ENCODE data around the gene AFDN.

AFDN gene

DNA sequence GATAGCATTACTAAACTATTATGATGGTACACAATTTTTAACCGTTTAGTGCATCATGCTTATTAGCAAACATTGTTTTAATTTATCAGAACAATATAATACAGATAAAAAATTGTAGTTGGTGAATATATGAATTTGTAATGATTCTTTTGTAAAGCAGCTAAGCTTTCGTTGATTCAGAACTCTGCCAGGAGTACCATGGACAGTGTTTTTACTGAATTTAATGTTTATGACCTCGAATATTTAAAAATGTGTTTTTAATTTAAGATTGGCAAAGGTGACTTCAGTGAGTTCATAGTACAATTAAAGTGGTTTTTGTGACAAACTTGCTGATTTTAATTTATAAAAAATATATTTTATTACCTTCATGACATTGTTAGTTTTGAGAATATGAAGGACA is 10.0 kb downstream of the AFDN start:
- TF ChIP-seq GATA3 (IDR thresholded peaks at IDR 0.05; ENCODE audit: low read depth, low read length) (no peak), GATA2 (IDR thresholded peaks at IDR 0.05; ENCODE audit: low read depth, low read length) (no peak)

DNA sequence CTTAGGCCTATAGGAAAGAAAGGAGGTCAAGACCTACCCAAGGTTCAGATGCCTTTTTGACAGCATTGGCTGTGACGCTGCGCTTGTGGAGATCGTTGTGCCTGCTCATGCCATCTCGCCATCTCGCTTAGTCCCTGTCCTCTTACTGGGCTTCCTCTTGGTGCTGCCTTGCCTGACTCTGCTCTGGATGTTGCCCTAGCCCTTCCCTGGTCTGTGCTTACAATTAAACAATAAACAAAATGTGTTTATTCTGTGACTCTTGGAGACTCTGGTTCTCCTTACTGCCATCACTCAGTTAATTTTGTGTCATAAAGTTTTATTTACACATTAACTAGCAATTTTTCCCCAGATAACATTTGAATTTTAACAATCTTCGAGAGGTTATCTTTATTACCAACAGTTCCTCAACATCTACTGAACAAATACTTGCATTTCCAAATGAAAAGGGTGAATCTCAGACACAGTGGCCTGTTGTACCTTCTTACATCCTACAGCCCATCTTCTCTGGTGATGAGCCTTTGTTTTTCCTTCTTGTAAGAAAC is 11.6 kb downstream of the AFDN start:
- TF ChIP-seq GATA3 (IDR thresholded peaks at IDR 0.05; ENCODE audit: low read depth, low read length) (no peak), GATA2 (IDR thresholded peaks at IDR 0.05; ENCODE audit: low read depth, low read length) (no peak)

DNA sequence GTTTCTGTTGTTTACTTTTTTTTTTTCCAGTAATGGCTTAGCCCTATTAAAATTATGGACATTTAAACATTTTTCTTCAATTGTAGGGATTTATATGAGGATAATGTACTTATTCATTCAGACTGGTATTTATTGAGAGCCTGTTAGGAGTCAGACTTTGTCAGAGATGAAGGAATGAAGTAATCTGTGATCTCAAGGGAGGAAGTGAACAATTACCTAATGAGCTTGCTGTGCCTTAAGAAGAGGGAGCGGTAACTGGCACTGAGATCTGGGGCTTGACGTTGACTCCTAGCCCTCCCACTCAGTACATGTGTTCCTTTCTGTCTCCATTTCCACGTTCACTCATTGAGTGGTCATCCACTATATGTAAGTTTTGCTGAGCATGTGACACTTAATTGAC is 12.6 kb downstream of the AFDN start:
- no peak for TF ChIP-seq GATA3 (IDR thresholded peaks at IDR 0.05; ENCODE audit: low read depth, low read length)
- no peak for TF ChIP-seq GATA2 (IDR thresholded peaks at IDR 0.05; ENCODE audit: low read depth, low read length)

DNA sequence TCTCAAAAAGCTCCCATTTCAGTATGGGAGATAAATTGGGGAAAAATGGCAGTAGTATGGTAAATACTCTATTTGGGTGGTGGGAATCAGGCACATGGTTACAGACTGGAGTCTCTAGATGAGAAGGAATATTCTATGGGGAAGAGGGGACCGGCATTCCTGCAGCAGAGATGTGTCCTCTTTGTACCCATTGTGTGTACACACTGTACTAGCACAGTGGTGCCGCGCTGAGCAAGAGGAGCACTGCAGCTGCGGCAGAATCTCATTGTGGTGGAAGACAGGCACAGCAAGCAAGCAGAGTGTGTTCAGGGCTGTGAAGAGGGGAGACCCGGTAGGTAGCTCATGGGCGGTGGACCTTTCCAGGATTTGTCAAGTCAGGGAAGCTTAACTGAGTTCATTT is 13.0 kb downstream of the AFDN start:
- no peak for TF ChIP-seq GATA2 (IDR thresholded peaks at IDR 0.05; ENCODE audit: low read depth, low read length)
- TF ChIP-seq GATA3 (IDR thresholded peaks at IDR 0.05; ENCODE audit: low read depth, low read length) = no peak

DNA sequence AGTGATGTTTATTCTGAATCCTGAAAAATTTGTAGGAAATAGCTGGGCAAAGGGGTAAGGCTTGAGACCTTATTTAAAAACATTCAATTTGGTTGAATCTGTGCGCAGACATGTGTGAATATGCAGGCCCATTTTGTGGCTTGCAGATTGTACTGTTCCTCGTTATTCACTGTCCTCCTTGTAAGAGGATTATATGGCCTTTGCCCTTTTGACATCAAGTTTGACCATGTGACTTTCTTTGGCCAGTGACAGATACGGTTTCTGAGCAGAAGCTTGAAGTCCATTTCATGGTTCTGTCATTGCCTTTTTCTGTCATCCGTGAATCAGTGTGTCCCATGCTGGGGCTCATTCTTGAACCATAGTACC is 13.4 kb downstream of the AFDN start:
- TF ChIP-seq GATA2 (IDR thresholded peaks at IDR 0.05; ENCODE audit: low read depth, low read length) = no peak
- TF ChIP-seq GATA3 (IDR thresholded peaks at IDR 0.05; ENCODE audit: low read depth, low read length) = no peak

DNA sequence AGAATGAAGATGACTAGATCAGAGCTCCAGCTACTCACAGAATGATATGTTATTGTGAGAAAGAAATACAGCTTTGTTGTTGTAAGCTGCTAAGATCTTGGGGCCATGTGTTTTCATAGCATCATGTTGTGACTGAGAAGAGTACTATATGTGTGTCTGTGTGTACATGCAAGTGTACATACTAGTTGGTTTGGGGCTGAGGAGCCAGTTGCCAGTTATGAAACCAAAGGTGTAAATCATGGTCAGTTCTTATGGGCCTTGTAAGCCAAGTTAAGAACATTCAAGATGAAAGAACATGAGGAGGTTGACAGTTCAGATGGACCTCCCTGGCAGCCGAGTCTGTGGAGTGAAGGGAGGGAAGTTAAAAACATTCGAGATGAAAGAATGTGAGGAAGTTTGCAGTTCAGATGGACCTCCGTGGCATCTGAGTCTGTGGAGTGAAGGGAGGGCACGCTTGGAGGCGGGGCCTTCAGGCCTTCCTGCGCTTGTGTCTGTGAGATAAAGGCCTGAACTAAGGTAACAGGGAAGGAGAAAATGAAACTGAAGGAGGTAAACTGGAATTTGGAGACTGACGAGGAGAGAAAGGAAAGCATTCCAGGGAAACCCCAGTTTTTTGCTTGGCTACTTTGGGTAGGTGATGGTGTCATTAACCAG is 13.9 kb downstream of the AFDN start:
- TF ChIP-seq GATA2 (IDR thresholded peaks at IDR 0.05; ENCODE audit: low read depth, low read length) = no peak
- TF ChIP-seq GATA3 (IDR thresholded peaks at IDR 0.05; ENCODE audit: low read depth, low read length) = no peak

DNA sequence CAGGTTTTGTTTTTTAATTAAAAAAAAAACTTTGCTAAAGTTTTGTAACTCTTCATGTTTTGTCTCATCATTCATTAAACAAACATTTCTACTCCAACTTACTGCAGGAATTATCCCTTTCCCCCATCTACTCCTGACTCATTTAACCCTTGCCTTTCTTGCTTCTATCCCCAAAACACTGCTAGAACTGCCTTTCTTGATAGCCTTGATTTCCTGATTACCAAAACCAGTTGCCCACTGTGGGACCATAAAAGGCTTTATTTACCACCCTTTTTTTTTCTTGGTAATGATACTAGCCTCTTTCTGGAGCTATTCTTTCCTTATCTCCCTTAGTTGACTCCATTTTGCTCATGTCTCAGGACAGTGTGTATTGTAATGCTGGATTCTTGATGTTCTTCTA is 15.3 kb downstream of the AFDN start:
- TF ChIP-seq GATA3 (IDR thresholded peaks at IDR 0.05; ENCODE audit: low read depth, low read length) = no peak
- TF ChIP-seq GATA2 (IDR thresholded peaks at IDR 0.05; ENCODE audit: low read depth, low read length) = no peak

DNA sequence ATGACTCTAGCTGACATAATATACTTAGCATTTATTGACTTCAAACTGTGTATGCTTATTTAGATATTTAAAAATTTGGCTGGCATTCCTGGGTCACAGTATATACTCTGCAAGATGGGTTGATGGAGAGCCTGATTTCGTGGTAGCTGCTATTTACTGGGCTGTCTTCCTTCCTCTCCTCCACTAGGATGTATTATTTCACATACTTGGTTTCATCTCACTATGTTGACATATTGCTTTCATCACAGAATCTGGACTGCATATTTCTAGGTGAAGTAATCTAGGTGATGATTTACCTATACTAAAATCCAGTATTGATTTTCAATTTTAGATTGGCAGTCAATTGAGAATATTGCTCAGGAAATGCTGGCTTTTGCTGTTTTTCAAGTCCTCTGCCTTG is 15.7 kb downstream of the AFDN start:
- no peak for TF ChIP-seq GATA2 (IDR thresholded peaks at IDR 0.05; ENCODE audit: low read depth, low read length)
- TF ChIP-seq GATA3 (IDR thresholded peaks at IDR 0.05; ENCODE audit: low read depth, low read length) = no peak

DNA sequence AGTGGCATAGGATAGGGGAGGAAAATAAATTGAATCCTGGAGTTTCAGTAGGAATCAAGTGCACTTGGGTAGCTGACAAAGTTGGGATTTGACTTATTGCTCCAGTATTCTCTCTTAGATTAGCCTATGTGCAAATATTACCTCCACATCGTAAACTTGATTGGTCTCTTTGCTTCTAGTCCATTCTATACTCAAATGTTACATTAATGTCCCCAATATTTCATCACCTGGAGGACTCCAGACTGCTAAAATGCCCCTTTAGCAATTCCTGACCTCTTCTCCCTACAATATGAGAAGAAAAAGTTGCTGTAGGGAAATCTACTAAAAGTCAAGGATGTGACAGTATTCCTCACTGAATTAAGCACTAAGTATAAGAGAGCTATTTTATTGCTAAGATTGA is 16.3 kb downstream of the AFDN start:
- TF ChIP-seq GATA2 (IDR thresholded peaks at IDR 0.05; ENCODE audit: low read depth, low read length) (no peak), GATA3 (IDR thresholded peaks at IDR 0.05; ENCODE audit: low read depth, low read length) (no peak)

DNA sequence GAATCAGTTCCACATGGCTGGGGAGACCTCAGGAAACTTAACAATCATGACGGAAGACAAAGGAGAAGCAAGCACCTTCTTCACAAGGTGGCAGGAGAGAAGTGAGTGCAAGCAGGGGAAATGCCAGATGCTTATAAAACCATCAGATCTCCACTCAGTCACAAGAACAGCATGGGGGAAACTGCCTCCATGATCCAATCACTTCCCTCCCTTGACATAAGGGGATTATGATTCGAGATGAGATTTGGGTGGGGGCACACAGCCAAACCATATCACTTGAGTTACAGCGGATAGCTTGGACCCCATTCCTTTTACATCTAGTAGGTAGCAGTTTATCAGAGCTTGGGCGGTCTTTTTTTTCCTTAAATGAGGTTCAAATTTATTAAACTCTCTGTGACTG is 19.1 kb downstream of the AFDN start:
- TF ChIP-seq GATA3 (IDR thresholded peaks at IDR 0.05; ENCODE audit: low read depth, low read length) (no peak), GATA2 (IDR thresholded peaks at IDR 0.05; ENCODE audit: low read depth, low read length) (no peak)

DNA sequence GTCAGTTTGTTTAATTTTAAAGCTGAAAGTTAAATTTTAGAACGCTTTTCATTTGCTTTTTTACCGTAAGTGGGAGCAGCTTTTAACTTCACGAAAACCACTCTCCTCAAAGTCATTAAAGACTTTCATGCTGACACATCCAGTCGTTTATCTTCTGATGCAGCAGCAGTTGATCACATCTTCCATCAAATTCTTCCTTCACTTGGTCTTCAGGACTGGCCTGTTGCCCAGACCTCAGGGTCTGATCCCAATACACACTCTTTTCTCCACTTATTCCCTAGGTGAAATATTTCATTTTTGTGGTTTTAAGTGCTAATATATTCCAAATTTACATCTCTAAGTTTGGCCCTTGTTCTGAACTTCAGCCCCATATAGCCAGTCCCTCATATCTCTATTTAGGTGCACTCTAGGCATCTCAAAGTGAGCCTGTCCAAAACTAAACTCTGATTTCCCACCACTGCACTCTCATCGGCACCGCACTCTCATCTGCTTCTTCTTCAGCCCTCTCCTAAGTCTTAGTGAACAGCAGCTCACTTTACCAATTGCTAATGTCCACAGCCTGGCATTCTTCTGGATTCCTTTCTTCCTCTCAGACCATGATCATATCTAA is 20.4 kb downstream of the AFDN start:
- TF ChIP-seq GATA2 (IDR thresholded peaks at IDR 0.05; ENCODE audit: low read depth, low read length) (no peak), GATA3 (IDR thresholded peaks at IDR 0.05; ENCODE audit: low read depth, low read length) (no peak)

DNA sequence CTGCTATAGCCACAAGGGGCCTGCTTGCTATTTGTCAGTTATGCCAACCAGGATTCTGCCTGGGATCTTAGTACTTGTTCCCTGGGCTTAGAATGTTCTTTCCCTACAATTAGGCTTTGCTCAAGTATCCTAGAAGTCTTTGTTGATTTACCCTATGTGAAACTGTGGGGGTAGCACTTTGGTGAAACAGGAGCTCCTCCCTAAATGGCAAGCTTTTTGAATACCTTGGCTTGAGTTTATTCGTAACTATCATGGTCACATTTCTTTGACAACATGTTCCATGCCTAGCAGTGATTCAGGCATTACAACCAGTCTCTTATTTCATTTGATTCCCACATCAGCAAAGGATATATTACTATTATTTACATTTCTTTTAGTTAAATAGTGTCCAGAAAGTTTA is 21.2 kb downstream of the AFDN start:
- TF ChIP-seq GATA3 (IDR thresholded peaks at IDR 0.05; ENCODE audit: low read depth, low read length) (no peak), GATA2 (IDR thresholded peaks at IDR 0.05; ENCODE audit: low read depth, low read length) (no peak)

DNA sequence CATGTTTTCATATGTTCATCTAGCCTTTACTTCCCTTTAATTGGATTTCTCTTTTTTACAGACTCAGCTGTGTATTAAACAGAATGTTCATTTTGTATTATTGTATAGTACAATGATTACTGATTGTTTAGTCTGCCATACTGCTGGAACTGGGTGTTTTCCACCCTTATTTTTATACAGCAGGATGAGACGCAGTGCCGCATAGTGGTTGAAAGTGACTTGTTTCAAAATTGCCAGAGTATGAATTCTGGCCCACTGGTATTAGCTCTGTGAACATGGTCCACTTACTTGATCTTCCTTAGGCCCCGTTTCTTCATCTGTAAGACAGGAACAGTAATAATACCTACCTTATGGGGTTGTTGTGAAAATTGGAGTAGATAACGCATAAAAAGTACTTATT is 22.1 kb downstream of the AFDN start:
- TF ChIP-seq GATA2 (IDR thresholded peaks at IDR 0.05; ENCODE audit: low read depth, low read length) (no peak), GATA3 (IDR thresholded peaks at IDR 0.05; ENCODE audit: low read depth, low read length) (no peak)

DNA sequence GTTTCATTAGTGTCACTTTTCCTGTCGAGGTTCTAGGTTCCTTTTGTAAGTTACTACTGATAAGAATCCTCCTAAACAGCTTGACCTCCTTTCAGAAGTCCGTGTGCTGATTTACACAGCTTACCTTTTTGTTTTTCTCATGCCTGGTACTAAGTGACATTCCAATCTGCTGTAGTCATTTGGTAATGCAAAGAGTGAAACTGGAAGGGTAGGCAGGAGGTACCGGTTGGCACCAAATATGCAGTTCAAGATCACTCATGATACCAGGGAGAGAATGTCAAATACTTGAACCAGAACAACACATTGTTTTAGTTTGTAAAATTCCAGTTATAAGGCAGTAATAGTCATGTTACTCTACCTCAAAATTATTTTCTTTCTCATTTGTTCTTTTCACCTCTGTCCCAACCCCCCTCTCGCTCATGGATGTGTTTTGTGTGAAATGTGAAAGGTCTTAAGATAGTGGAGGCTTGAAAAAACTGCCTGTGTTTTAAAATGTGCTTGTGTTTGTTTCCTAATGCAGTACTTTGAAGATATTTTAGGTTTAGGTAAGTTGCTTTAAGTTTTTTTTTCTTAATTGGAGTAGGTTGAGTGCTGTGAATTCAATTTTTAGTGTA is 23.2 kb downstream of the AFDN start:
- no peak for TF ChIP-seq GATA2 (IDR thresholded peaks at IDR 0.05; ENCODE audit: low read depth, low read length)
- TF ChIP-seq GATA3 (IDR thresholded peaks at IDR 0.05; ENCODE audit: low read depth, low read length) = no peak

DNA sequence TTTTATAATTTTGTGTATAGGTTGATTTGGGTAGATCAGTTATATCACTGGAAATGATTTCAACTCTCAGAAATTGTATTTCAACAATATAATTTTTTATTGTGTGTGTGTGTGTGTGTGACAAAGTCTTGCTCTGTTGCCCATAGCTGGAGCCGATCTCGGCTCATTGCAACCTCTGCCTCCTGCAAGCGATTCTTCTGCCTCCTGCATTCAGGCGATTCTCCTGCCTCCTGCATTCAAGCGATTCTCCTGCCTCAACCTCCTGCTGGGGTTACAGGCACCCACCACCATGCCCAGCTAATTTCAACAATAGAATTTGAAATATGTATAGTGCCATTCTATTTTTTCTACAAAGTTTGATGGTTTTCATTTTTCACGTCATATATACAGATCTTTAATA is 24.1 kb downstream of the AFDN start:
- TF ChIP-seq GATA2 (IDR thresholded peaks at IDR 0.05; ENCODE audit: low read depth, low read length) (no peak), GATA3 (IDR thresholded peaks at IDR 0.05; ENCODE audit: low read depth, low read length) (no peak)

All from SH-SY5Y (cell line).